HG03342 (cell line): ENCODE measurements around the gene TATDN2.
"Not testable (repeated sequence)": the region's sequence is repeated elsewhere in the genome, so short reads cannot be mapped to it uniquely, and the experiment has no call there.

Experiments
- ATAC-seq: cut with Tn5 transposase; IDR thresholded peaks from one replicate; pipeline ENCODE4 v1.9.1; 2021; ENCODE audit warnings: mild to moderate bottlenecking, moderate library complexity; ENCODE audit not compliant: unreplicated experiment

TATDN2 gene

DNA sequence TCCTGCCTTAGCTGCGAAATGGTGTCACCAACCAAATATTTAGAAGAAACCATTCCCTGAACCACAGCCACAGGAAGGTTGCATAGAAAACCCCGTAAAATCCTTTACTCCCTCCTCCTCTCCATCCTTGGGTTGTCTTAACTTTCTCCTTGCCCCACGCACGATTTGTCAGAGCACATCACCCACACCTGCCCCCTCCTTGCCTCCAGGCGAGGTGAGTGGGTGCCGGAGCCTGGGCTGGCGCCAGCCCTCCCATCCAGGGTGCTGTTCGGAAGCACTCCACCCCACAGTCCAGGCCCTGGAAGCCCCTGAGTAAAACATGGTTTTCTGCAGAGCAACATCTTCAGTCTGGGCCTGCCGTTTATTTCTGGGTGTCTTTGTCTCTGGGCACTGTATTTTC, 40.8 kb downstream of the TATDN2 start:
- ATAC-seq: no peak

DNA sequence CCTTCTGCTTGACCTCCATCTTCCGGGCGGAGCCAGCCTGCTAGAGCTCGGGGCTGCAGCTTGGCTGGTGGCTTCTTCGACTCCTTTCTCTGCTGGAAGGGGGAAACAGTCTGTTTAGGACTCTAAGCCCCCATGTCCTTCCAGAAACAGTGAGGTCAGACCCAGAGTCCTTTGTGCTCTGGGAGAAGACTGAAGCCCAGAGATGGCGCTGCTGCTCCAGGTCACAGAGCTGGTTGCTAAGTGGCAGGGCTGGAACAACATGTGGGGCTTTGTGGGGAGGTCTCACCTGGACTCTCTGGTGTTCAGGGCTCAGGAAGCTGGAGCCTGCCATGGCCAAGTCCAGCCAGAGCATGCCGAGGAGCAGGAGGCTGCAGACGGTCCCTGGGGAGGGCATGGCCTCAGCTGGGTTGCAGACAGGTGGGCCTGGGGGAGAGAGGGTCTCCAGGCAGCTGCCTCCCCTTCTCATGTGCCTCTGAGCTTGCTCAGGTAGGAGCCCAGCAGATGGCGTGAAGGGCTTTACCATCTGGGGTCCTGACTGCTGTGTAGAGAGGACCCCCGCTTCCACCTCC, 41.6 kb downstream of the TATDN2 start:
- ATAC-seq: no peak

GRCh38 chr3:10290481-10291176, 42.4 kb downstream of the TATDN2 start:
- no peak for ATAC-seq

- no peak for ATAC-seq
Measured at GRCh38 chr3:10291641-10292040, 43.4 kb downstream of the TATDN2 start.

GRCh38 chr3:10292505-10293419, 44.5 kb downstream of the TATDN2 start, which contains the start of gene GHRL:
Gene GHRL (minus strand): TSS chr3:10292947. CDS start chr3:10290180, 2,767 bp downstream.
- peak; percentile 87 for ATAC-seq

GRCh38 chr3:10294030-10294586, 45.8 kb downstream of the TATDN2 start:
- no peak for ATAC-seq

DNA sequence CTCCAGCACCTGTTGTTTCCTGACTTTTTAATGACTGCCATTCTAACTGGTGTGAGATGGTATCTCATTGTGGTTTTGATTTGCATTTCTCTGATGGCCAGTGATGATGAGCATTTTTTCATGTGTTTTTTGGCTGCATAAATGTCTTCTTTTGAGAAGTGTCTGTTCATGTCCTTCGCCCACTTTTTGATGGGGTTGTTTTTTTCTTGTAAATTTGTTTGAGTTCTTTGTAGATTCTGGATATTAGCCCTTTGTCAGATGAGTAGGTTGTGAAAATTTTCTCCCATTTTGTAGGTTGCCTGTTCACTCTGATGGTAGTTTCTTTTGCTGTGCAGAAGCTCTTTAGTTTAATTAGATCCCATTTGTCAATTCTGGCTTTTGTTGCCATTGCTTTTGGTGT, 49.8 kb downstream of the TATDN2 start:
- ATAC-seq: not testable (repeated sequence)

GRCh38 chr3:10299175-10299574, 50.9 kb downstream of the TATDN2 start:
- ATAC-seq: no peak

DNA sequence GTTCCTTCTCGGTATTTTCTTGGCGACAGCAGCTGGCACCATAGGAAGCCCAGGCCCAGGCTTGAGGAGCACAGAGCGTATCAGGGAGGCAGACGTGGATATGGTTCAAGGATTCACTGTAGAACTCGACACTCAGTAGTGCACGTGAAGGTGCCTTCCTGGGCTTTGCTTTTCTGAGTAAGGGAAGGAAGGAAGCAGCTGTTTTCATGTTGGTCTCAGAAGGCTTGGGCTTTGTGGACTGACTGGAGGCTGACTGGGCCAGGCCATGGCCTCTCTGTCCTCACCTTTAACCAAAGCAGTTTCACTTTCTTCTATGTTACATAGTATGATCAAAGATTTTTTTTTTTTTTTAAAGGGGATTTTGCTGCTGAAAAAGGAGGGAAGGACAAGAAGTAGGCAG, 51.4 kb downstream of the TATDN2 start:
- peak; percentile 60 for ATAC-seq

GRCh38 chr3:10300087-10300486, 51.8 kb downstream of the TATDN2 start:
- ATAC-seq: no peak

DNA sequence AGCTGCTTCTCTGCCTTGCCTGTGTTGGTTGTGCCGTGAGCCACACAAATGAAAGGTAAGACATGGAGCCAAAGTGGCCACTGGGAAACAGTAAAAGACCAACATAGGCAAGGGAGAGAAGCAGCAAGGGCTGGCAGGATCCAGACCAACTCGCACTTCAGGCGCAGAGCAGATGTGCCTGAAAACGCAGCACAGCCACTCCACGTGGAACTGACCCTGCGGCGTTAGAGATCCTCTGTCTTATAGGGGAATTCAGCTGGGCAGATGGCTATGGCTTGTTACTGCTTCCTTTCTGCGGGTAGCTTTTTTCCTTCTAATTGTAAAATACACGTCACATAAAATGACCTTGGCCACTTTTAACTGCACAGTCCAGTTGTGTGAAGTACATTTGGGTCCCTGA, 54.8 kb downstream of the TATDN2 start:
- no peak for ATAC-seq

GRCh38 chr3:10303785-10304184, 55.5 kb downstream of the TATDN2 start:
- no peak for ATAC-seq

GRCh38 chr3:10304905-10305304, 56.6 kb downstream of the TATDN2 start:
- no peak for ATAC-seq

DNA sequence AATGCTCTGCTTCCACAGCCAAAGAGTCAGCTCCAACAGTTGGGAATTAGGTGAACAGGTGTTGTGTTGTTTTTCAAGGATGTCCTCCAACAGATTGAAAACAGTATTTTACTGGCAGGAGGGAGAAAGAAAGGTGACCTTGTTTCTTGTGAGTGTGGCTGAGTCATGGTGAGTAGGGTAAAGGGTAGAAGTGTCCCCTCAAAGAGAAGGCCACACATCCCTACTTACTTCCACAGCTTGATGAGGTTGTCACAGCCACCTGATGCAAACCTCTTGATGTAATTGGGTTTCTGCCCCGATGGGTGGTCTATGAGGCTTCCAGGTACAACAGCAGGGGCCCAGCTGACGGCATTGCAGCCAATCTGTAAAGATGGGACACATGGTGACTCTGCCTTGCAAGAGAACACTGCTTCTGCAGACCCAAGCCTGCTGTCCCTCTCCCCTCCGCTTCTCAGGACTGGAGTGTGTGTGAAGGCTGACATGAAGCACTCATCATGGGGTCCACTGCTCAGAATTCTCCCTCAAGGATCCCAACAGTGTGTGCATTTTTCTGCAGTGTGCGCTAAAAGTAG, 57.2 kb downstream of the TATDN2 start:
- no peak for ATAC-seq

- ATAC-seq: no peak
Measured at GRCh38 chr3:10306156-10306555, 57.9 kb downstream of the TATDN2 start.

- no peak for ATAC-seq
Measured at GRCh38 chr3:10308678-10309077, 60.4 kb downstream of the TATDN2 start.

- ATAC-seq: no peak
Measured at GRCh38 chr3:10309736-10310135, 61.5 kb downstream of the TATDN2 start.

- ATAC-seq: no peak
Measured at GRCh38 chr3:10310578-10310977, 62.3 kb downstream of the TATDN2 start.

DNA sequence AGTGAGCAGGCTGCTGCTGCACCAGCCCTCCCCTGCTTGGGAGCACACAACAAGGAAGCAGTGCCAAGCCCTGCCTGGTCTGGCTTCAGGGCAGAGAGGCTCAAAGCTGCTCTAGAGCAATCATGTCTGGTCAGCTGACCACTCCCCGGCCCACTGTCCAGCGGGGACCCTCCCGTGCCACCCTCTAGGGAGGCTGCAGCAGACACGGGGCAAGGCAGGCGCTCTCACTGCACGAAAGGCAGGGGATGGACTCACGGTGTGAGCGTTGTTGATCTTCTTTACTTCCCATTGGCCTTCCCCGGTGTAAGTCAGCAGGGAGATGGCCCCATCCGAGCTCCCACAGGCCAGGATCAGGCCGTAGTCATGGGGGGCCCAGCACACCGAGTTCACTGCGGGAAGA, 63.5 kb downstream of the TATDN2 start:
- no peak for ATAC-seq

DNA sequence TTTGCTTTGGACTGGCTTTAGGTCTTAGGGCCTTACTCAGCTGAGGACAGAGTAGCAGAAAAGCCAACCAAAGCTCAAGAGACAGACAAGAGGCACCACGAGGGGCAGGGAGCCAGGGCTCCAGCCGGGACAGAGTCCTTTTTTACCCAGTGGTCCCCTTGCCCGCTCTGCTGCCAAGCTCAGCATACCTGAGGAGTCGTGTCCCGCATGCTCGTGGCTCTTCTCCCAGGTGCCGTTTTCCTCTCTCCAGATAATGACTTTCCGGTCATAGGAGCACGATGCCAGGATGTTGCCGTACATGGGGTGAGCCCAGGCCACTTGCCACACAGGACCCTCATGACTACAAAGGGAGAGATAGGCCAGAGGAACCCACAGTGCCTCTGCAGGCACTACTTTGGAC, 64.1 kb downstream of the TATDN2 start:
- ATAC-seq: no peak

DNA sequence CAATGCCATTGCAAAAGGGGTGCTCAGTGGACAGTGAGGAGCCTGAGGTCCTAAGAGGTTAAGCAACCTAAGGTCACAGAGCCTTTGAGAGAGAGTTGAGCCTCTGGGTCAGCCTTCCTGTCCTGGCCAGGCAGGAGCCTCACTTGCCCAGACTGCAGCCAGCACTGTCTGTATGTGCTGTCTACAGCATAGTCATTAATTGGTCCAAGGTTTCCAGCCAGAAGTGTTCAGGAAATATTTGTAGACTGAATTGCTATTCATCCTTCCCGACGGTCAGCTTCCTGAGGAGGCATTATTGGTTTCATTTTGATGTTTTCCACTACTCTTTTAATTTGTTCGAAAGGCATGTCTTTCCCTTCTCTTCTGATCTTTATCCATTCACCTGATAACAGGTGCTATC, 64.6 kb downstream of the TATDN2 start:
- ATAC-seq: no peak
